Fibroblast of pulmonary artery (primary cell): ENCODE data around the gene TRIM43B.
A peak's percentile ranks its signal among the peaks of the same experiment; 100 is the strongest.
"Not testable (repeated sequence)": the region's sequence is repeated elsewhere in the genome, so short reads cannot be mapped to it uniquely, and the experiment has no call there.

Experiments used
- DNase-seq: peaks from one replicate; pipeline ENCODE4 v3.0.0-alpha.2; 2010; ENCODE audit warnings: low read depth
- H3K4me3 ChIP-seq: replicated peaks from 2 replicates; pipeline ENCODE4 v1.5.1; 2011; ENCODE audit warnings: low read depth, mild to moderate bottlenecking, control low read depth, low read length, moderate library complexity
- TF ChIP-seq, protein P1 (sequence below): IDR thresholded peaks from 2 replicates; pipeline ENCODE4 v1.5.1; 2011; ENCODE audit warnings: mild to moderate bottlenecking, control low read depth, low read length, inconsistent platforms; ENCODE audit errors: missing control alignments

Gene TRIM43B

GRCh38 chr2:95484654-95485053, at the start of gene TRIM43B:
TSS of gene TRIM43B (minus strand) at chr2:95484754. CDS start at chr2:95482714, 2,040 bp downstream.
- not testable (repeated sequence) for H3K4me3 ChIP-seq, DNase-seq

DNA sequence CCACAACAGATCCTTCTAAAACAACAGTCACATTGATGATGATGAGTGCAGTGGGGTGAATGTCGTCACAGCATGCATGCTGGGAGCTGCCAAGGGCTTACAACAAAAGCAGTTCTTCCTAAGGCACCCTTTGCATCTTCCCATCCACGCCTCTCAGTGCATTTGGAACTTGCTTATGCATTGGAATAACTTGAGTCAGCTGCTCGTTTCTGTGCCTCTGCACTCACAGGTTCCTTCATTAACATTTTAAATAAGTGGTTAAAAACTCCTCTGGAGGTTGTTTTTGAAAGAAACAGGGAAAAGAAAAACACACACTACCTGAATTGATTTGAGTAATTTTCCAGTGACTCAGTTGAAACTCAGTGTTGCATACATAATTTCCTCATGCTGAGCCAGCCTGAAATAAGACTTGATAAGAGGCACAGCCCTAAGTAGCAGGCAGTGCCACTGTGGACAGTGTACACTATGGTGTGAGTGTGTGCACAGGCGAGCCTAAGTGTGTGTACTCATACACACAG, 46.8 kb upstream of the TRIM43B start:
- DNase-seq = no peak
- TF ChIP-seq, protein P1, sequence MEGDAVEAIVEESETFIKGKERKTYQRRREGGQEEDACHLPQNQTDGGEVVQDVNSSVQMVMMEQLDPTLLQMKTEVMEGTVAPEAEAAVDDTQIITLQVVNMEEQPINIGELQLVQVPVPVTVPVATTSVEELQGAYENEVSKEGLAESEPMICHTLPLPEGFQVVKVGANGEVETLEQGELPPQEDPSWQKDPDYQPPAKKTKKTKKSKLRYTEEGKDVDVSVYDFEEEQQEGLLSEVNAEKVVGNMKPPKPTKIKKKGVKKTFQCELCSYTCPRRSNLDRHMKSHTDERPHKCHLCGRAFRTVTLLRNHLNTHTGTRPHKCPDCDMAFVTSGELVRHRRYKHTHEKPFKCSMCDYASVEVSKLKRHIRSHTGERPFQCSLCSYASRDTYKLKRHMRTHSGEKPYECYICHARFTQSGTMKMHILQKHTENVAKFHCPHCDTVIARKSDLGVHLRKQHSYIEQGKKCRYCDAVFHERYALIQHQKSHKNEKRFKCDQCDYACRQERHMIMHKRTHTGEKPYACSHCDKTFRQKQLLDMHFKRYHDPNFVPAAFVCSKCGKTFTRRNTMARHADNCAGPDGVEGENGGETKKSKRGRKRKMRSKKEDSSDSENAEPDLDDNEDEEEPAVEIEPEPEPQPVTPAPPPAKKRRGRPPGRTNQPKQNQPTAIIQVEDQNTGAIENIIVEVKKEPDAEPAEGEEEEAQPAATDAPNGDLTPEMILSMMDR = no peak
- H3K4me3 ChIP-seq = no peak overlapping the region

- DNase-seq = peak; percentile 44
- no peak overlapping the region for H3K4me3 ChIP-seq
- TF ChIP-seq, protein P1 = no peak
Observed at GRCh38 chr2:95530734-95531133, 46.2 kb upstream of the TRIM43B start.

DNA sequence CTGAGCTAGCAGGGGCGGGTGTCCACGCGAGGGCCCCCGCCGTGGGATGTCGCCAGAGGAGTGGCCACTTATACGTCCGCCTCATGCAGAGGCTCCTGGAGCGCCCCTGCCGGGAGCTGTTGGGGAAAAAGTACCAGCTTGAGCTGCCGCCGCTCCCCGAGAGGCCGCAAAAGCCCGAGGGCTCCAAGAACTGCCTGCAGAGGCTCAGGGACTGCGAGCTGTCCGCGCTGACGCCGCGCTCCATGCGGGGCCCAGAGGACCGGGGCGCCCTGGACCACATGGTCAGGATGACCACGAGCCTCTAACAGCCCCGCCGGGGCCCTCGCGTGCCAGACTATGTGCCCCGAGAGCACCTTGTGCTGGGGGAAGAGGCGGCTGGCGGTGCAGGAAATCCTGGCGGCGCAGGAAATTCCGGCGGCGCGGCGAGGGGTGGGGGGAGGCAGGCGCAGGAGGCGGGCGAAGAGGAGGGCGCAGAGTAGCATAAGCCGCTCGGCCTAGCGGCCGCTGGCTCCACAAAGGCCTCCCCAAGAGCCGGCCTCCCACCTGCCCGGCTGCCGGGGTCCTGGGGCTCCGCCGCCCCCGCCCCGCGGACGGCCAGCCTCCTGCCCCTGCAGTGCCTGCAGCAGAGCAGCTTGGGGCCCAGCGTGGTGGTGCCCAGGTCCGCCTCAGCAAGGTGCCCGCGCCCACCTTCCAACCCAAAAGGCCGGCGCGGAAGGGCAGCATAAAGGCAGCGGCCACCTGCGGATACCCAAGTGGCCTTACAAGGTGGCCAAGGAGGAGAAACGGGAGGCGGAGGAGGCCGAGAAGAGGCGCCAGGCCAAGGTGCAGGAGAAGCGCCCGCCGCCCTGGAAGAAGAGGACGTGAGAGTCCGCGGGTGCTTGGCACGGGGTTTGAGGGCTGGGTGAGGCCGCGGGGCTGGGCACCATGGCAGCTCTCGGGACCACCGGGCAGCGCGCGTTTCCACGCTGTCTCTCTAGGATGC, 42.1 kb upstream of the TRIM43B start:
- peak overlapping the region; percentile 60 for H3K4me3 ChIP-seq
- TF ChIP-seq, protein P1 = peak; percentile 24

GRCh38 chr2:95525294-95526035, 40.9 kb upstream of the TRIM43B start:
- DNase-seq = no peak
- H3K4me3 ChIP-seq = peak overlapping the region; percentile 60
- TF ChIP-seq, protein P1 = no peak

More for the DNA sequence above, 42.1 kb upstream of the TRIM43B start:
- DNase-seq = peak; percentile 65

- TF ChIP-seq, protein P1 = no peak
- H3K4me3 ChIP-seq = no peak overlapping the region
- DNase-seq = no peak
Observed at GRCh38 chr2:95524195-95524594, 39.6 kb upstream of the TRIM43B start.

DNA sequence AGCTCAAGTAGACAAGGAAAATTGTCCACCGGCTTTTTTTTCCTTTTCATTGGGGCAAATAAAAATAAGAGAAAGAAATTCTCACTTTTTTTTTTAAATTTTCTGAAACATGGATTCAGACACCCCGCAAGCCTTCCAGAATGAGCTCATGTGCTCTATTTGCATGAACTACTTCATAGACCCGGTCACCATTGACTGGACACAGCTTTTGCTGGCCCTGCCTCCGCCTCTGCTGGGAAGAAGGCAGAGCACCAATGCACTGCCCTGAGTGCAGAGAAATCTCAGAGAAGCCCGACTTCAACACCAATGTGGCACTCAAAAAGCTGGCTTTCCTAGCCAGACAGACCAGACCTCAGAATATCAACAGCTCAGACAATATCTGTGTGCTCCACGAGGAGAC, 30.2 kb upstream of the TRIM43B start:
- TF ChIP-seq, protein P1 = no peak
- no peak overlapping the region for H3K4me3 ChIP-seq
- no peak for DNase-seq

- not testable (repeated sequence) for H3K4me3 ChIP-seq, DNase-seq
Observed at GRCh38 chr2:95514226-95514625, 29.7 kb upstream of the TRIM43B start.
